Activated CD4-positive, alpha-beta T cell treated with anti-CD3 and anti-CD28 coated beads for 24 hours (primary cell): ENCODE measurements around the gene NID1.

Experiments used
- DNase-seq, 2 donors: peaks; one replicate each; pipeline ENCODE4 v3.0.0-alpha.2; 2020; ENCODE audit warnings: low read depth in 2 of 2

NID1 gene

GRCh38 chr1:236064674-236065508 lies at the start of gene NID1:
TSS of gene NID1 (minus strand) at chr1:236065090. CDS start at chr1:236065079, 11 bp downstream.
- no peak for DNase-seq

DNA sequence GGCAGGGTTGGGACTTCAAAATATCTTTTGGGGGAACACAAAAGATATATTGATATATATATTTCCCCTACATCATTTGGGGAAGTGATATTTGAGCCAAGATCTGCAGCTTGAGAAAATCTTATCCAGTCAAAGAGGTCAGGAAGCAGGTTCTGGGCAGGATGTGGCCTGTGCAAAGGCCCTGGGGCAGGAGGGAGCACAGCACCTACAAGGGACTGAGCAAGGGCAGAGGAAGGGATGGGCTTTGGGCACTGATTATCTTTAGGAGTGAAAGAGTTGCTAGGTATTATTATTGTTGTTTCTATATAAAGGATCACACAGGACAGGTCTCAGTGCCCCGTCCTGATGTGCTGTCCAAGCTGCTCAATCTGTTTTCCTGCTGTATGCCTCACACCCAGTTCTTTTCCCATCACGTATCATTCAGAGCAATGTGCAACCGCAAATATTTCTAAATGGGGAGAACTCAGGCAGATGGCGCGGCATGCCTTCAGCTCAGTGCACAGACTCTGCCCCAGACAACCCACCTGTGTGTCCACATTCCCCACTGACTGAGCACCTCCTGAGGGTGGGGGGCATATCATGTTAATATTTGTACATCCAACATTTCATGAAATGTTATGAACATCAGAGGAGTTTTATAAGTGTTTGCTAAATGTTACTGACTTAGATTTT lies 49.3 kb upstream of the NID1 start:
- no peak for DNase-seq

DNA sequence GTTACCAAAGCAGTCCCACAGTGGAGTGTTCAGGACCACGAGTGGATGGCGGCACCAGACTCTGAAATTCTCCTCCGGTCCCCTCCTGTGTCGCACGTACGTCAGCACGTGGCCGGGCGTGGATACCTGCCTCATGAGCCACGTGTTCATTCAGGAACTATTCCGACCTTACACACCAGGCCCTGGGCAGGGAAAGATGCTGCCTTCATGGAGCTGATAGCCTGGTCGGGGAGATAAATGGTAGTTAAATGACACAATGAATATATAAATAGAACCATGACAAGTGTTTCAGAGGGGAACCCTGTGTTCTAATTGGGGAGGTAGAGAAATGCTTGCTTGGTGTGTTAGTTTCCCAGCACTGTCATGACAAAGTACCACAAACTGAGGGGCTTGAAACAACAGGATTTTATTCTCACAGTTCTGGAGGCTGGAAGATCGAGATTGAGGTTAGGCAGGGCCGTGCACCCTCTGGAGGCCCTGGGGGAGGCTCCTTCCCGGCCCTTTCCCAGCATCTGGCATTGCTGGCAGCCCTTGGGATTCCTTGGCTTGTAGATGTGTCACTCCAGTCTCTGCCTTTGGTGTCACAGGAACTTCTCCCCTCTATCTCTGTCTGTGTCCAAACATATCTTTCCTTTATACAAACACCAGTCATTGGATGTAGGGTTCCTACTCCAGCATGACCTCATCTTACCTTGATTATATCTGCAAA lies 48.6 kb upstream of the NID1 start:
- no peak for DNase-seq

DNA sequence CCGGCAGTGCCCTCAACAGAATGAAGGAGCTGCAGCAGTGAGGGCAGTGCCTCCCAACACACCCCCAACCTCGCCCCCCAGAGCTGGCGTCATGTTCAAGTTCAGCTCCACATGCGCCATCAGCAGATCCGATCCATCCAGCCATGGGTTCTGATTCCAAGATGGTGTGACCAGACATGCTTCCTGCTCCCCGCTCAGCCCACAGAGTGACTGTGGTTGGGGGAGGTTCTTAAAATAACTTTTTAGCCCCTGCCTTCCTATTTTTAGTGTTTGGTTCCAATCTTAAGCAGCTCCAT lies 47.4 kb upstream of the NID1 start:
- no peak for DNase-seq

GRCh38 chr1:236111527-236112331 lies 46.8 kb upstream of the NID1 start:
- DNase-seq, result no peak

DNA sequence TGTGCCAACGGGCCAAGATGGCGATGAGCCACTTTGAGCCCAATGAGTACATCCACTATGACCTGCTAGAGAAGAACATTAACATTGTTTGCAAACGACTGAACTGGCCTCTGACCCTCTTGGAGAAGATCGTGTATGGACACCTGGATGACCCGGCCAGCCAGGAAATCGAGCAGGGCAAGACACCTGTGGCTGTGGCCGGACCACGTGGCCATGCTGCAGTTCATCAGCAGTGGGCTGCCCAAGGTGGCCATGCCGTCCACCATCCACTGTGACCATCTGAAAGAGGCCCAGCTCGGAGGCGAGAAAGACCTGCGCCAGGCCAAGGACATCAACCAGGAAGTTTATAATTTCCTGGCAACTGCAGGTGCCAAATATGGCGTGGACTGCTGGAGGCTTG lies 45.2 kb upstream of the NID1 start:
- no peak for DNase-seq

DNA sequence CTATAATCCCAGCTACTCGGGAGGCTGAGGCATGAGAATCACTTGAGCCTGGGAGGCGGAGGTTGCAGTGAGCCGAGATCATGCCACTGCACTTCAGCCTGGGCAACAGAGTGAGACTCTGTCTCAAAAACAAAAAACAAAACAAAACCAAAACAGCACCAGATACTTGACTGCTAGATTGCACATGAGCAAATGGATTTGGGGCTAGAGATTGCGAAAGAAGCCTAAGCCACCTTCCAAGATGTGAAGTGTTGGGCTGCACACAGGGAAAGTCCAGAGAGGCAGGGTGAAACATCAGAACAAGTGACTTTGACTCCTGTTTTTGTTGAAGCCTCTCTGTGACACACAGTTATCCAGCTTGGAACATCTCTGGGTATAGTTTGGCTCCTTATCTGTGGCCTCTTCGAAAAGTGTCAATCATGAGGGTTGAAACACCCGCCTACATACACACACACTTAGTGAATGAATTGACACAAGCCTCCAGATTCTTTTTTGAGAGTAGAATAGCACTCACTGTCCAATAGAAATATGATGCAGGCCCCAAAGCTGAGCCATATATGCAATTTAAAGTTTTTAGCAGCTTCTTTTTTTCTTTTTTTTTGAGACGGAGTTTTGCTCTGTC lies 43.2 kb upstream of the NID1 start:
- DNase-seq, result no peak

DNA sequence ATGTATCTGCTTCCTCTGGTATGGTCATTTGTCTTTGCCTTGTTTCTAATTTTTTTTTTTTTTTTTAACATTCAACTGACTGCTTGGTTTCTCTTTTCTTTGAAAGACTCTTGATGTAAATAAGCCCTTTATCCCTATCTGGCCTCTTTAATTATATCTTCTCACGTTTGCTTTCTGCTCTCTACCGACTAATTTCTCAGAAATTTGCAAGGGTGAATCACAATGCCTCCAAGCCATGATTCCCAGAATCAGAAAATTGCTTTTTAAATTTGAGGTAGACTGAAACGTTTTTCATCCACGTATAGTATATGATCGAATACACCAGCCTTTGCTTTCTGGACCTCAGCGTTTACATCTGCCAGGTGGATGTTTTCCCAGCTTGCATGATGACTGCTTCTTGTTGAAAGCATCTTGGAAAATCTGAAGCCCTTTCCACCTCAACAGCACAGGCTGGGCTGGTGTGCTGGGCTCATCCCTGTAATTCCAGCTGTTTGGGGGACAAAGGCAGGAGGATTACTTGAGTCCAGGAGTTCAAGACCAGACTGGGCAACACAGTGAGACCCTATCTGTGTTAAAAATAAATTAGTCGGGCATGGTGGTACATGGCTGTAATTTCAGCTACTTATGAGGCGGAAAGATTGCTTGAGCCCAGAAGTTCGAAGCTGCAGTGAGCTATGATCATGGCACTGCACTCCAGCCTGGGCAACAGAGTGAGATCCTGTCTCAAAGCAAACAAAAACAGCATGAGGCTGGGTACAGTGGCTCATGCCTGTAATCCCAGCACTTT lies 42.4 kb upstream of the NID1 start:
- no peak for DNase-seq

GRCh38 chr1:236103646-236104218 lies 38.8 kb upstream of the NID1 start:
- DNase-seq, result peak; percentile 38 to 45

DNA sequence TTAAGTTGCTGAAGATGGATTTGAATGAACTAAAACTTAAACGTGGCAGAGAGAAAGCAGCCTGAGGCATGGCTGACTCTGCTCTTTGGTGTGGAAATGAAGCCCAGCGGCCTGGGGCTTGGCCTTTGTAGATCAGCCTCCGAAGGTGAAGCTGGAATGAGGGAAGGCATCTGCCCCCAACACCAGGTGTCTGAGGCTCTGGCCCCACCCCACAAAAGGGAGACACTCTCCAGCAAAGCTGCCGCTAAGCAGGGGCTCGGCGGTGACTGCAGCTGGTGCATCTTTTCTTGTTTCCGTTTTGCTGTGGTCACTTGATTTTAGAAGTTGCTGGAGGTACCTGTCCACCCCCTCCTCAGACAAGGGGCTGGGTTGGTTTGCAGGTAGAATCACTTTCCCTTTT lies 38.2 kb upstream of the NID1 start:
- no peak for DNase-seq

DNA sequence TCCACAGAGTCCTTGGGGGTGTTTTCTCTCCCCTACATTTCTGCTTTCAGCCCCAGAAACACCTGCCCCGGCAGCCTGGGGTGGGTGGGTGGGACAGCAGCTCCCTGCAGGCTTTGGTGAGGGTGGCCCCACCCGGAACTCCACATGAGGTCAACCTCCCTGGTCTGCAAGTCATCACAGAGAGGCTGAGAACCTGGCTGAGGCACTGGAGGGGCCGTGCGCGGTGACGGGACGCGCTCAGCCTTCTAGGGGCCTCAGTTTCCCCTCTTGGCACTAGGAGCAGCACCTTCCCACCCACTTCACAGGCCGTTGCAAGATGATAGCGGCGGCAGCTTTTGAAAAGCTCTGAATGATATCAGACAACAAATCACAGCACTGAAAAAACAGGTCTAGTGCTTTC lies 37.7 kb upstream of the NID1 start:
- no peak for DNase-seq

DNA sequence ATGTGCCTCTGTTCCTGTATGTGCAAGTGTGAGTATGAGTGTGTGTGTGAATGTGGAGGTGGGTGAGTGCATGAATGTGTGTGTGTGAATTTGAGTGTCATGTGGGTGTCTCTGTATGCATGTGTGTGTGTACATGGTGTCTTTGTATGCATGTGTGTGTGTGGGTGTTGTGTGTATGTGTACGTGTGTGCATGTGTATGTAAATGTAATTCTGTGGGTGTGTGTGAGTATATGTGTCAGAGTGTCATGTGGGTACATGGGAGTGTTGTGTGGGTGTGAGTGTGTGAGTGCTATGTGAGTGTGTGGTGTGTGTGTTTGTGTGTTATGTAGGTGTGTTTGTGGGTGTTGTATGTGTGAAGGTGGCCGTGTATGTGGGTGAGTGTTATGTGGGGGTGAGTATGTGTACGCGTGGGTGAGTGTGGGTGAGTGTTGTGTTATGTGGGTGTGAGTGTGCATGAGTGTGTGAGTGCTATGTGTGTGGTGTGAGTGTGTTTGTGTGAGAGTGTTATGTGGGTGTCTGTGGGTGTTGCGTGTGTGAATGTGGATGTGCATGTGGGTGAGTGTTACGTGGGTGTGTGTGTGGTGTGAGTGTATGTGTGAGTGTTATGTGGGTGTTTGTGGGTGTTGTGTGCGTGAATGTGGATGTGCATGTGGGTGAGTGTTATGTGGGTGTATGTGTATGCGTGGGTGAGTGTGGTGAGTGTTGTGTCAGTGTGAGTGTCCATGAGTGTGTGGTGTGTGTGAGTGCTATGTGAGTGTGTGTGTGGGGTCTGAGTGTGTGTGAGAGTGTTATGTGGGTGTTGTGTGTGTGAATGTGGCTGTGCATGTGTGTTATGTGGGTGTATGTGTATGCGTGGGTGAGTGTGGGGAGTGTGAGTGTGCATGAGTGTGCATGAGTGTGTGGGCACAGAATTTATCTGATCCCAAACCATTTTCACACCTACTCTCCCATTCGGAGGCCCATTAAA lies 36.6 kb upstream of the NID1 start:
- DNase-seq, result no peak

GRCh38 chr1:236100799-236101198 lies 35.9 kb upstream of the NID1 start:
- no peak for DNase-seq

- no peak for DNase-seq
Observed at GRCh38 chr1:236099355-236099974, 34.6 kb upstream of the NID1 start.

GRCh38 chr1:236098267-236098666 lies 33.4 kb upstream of the NID1 start:
- no peak for DNase-seq

DNA sequence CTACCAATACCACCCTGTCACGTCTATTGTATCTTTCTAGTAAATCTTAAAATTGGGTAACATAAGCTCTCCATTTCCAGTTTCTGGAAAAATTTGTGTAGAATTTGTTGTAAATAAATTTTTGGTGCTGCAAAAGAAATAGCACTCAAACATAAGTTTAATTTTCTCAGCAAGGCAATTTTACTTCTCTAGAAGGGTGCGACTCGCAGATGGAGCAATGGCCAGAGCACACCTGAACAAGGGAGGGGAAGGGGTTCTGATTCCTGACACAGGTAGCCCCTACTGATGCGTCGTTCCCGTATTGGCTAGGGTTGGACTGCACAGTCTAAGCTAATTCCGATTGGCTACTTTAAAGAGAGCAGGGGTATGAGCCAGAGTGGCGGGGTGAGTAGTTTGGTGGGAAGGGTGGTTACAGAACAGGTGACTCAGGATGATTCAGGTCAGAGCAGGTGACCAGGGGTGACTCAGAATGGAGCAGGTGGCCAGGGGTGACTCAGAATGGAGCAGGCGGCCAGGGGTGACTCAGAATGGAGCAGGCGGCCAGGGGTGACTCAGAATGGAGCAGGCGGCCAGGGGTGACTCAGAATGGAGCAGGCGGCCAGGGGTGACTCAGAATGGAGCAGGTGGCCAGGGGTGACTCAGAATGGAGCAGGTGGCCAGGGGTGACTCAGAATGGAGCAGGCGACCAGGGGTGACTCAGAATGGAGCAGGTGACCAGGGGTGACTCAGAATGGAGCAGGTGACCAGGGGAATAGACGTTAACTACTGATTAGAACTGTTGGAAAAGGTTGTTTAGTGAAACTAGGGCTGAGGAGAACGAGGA lies 32.0 kb upstream of the NID1 start:
- peak; percentile 49 to 59 for DNase-seq

GRCh38 chr1:236095705-236096520 lies 31.0 kb upstream of the NID1 start:
- DNase-seq, result no peak
